Kidney (tissue), 14 donors: ENCODE data around the gene SP140. TPM values are rescaled to one million over a fixed set of nuclear protein-coding genes. Genes with fewer than 3 reads are reported as not detected.

Experiments
- DNase-seq, 5 donors: peaks; one replicate each; pipeline ENCODE4 v3.0.0-alpha.2; 2013 to 2020
- FAIRE-seq: peaks from 2 replicates; lab custom pipeline; 2012; peaks lifted over from hg19 to GRCh38; lab: Jason Lieb, UNC
- H3K27ac ChIP-seq, 2 donors: one replicate each; pipeline ENCODE4 v1.7.0; 2013; ENCODE audit warnings: low read depth in 2 of 2, low read length in 2 of 2, inconsistent platforms in 1 of 2
- H3K27me3 ChIP-seq: one replicate; pipeline ENCODE4 v1.7.1; 2013; ENCODE audit warnings: low read length, inconsistent platforms; ENCODE audit not compliant: control insufficient read depth, insufficient read depth
- H3K36me3 ChIP-seq, 3 donors: one replicate each; pipeline versions ENCODE4 v1.7.0 to v1.7.1; 2013; ENCODE audit warnings: low read length in 3 of 3, control low read depth in 1 of 3, inconsistent platforms in 1 of 3; ENCODE audit not compliant: insufficient read depth in 3 of 3, control insufficient read depth in 2 of 3
- H3K4me1 ChIP-seq, 3 donors: one replicate each; pipeline versions ENCODE4 v1.7.0 to v1.7.1; 2013; ENCODE audit warnings: low read length in 3 of 3, inconsistent platforms in 1 of 3, low read depth in 1 of 3; ENCODE audit not compliant: control insufficient read depth in 2 of 3, insufficient read depth in 2 of 3
- H3K4me3 ChIP-seq, 3 donors: one replicate each; pipeline versions ENCODE4 v1.7.0 to v1.8.1; 2013; ENCODE audit warnings: low read length in 3 of 3, control low read depth in 1 of 3, inconsistent platforms in 1 of 3
- H3K9ac ChIP-seq, 3 donors: one replicate each; pipeline versions ENCODE4 v1.7.0 to v1.7.1; 2013; ENCODE audit warnings: low read length in 3 of 3, control low read depth in 1 of 3, inconsistent platforms in 1 of 3
- H3K9me3 ChIP-seq, 3 donors: one replicate each; pipeline versions ENCODE4 v1.7.0 to v1.7.1; 2013; ENCODE audit warnings: low read length in 3 of 3, control low read depth in 1 of 3, inconsistent platforms in 1 of 3; ENCODE audit not compliant: control insufficient read depth in 2 of 3, insufficient read depth in 1 of 3
- intact Hi-C: fragments of 100-400 bp; cut with DNase I; formaldehyde crosslinking; loops from one replicate; pipeline ENCODE4 v1.11.1; 2022
- polyA plus RNA-seq: library from polyadenylated mRNA; stranded (reverse); fragments of 350-450 nt; fragmentation: Illumina TruSeq; extraction: RNeasy Lipid Tissue Mini Kit (QIAGEN cat#74804); gene quantifications from one replicate; pipeline ENCODE4 v1.2.3, GENCODE V29; 2014; ENCODE audit warnings: low read depth, low replicate concordance; ENCODE audit not compliant: insufficient read depth
- total RNA-seq: library from RNA; stranded (reverse); fragmentation: NEBNext Ultra II Directional; extraction: Animal tissue kit (Norgen Biotek cat#: 25700); gene quantifications from one replicate; pipeline ENCODE4 v1.2.1, GENCODE V29; 2021
- TF ChIP-seq, protein P1 (sequence below): IDR thresholded peaks from 3 replicates; pipeline ENCODE4 v1.5.1; 2012; ENCODE audit warnings: mild to moderate bottlenecking, moderate library complexity, borderline replicate concordance; ENCODE audit not compliant: insufficient read depth; ENCODE audit errors: extremely low read depth
- donor health status: control.
- donor health status: control.
- donor health status: control.
- donor health status: control.
- donor health status: control.
- donor health status: DM: yes; HTN: yes; CAD: no.
- donor health status: Normal renal cell carcinoma (clear cell type).

Gene SP140
- total and polyA plus RNA-seq, 2 donors from 2014 or later, result 0.52 to 7.3 TPM

DNA sequence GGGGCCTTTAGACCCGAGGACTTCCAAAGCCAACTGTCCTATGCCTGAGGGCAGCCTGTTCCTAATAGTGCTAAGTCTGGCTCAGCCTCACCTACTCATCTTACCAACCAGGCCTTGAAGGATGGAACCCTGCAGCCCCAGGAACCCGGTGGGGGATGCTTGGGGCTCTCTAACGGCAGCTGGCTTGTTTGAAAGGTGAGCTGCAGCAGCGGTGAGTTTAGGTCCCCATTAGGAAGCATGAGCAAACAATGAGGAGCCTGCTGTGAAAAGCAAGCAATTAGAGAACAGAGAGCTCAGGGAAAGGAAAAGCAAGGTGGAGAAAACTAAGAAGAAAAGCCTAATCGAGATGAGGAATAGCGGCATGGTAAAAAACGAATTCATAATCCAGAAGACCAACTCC, 45.6 kb upstream of the SP140 start:
- TF ChIP-seq, protein P1, sequence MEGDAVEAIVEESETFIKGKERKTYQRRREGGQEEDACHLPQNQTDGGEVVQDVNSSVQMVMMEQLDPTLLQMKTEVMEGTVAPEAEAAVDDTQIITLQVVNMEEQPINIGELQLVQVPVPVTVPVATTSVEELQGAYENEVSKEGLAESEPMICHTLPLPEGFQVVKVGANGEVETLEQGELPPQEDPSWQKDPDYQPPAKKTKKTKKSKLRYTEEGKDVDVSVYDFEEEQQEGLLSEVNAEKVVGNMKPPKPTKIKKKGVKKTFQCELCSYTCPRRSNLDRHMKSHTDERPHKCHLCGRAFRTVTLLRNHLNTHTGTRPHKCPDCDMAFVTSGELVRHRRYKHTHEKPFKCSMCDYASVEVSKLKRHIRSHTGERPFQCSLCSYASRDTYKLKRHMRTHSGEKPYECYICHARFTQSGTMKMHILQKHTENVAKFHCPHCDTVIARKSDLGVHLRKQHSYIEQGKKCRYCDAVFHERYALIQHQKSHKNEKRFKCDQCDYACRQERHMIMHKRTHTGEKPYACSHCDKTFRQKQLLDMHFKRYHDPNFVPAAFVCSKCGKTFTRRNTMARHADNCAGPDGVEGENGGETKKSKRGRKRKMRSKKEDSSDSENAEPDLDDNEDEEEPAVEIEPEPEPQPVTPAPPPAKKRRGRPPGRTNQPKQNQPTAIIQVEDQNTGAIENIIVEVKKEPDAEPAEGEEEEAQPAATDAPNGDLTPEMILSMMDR, result no peak
- peaks cover 0 to 25% (median 22%) of the 10 kb centered on the region in 3 donors for H3K36me3 ChIP-seq
- no peak for FAIRE-seq

DNA sequence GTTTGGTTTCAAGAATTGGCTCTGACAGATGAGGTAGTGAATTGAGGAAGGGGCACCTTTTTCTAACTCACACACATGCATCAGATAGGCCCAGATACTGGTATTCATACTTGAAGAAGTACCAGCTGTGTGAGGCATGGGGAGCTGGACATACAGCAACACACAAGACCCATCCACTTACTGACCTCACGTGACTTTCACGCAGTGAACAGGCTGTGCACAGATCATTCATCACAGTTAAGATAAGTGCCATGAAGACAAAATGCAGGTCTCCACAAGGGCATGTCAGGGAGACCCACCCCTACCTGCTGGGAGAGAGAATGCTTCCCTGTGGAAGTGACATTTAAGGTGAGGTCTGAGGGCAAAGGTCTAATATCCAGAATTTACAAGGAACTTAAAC, 44.3 kb upstream of the SP140 start:
- DNase-seq (no peak), FAIRE-seq (no peak)
- Histone ChIP-seq H3K27me3 (no peaks in the 10 kb centered on the region), H3K9me3 (no peaks in the 10 kb centered on the region), H3K27ac (no peak overlapping the region), H3K36me3 (peaks cover 0 to 23% (median 17%) of the 10 kb centered on the region in 3 donors), H3K4me1 (no peaks in the 10 kb centered on the region), H3K9ac (no peak overlapping the region), H3K4me3 (no peak overlapping the region)
- intact Hi-C loops, result no loop called here
- TF ChIP-seq, protein P1, result no peak

More for the DNA sequence above, 45.6 kb upstream of the SP140 start:
- no peak overlapping the region for H3K27ac ChIP-seq
- no peak overlapping the region for H3K9ac ChIP-seq
- DNase-seq, result no peak
- no peak overlapping the region for H3K4me3 ChIP-seq
- H3K4me1 ChIP-seq, result no peaks in the 10 kb centered on the region
- H3K27me3 ChIP-seq, result no peaks in the 10 kb centered on the region
- H3K9me3 ChIP-seq, result no peaks in the 10 kb centered on the region
- intact Hi-C loops, result no loop called here

DNA sequence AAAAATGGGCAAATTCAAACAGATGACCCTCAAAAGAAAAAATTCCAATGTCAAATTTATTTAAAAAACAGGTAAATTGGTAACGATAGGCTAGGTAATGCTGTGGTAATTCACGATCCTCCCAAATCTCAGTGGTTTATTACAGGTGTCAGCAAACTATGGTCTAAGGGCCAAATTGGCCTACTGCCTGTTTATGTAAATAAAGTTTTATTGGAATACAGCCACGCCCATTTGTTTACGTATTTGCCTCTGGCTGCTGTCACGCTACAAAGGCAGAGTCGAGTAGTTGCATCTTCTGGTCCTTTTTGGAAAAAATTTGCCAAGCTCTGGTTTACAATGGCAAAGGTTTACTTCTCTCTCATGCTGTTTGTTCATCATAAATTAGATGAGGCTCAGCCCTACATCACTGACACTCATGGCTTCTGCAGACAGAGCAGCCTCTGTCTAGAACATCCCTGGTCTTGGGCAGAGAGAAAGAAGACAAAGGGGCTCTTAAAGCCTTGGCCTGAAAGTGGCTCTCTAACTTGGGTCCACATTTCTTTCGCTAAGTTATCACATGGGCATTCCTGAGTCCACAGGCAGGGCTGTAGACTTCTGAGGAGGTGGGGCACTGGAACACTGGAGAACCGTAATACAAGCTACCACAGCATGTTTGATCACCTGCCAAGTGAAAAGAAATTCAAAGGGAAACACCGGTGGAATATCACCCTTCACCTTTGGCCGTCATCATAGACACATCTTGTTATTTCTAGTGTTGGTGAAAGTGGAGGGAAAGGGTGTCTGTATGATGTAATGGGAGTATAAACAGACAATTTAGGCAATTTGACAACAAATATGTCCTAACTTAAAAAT, 40.6 kb upstream of the SP140 start:
- H3K27ac ChIP-seq, result no peak overlapping the region
- H3K4me1 ChIP-seq, result no peaks in the 10 kb centered on the region
- H3K27me3 ChIP-seq, result no peaks in the 10 kb centered on the region
- TF ChIP-seq, protein P1, result no peak
- H3K4me3 ChIP-seq, result no peak overlapping the region
- intact Hi-C loops, result no loop called here
- peaks cover 0 to 15% (median 3%) of the 10 kb centered on the region in 3 donors for H3K36me3 ChIP-seq
- no peaks in the 10 kb centered on the region for H3K9me3 ChIP-seq
- no peak for FAIRE-seq
- DNase-seq, result no peak
- no peak overlapping the region for H3K9ac ChIP-seq
